ENCODE data around the gene TGFBR3.

Gene TGFBR3

GRCh38 chr1:91900562-91900961, 14.6 kb upstream of the TGFBR3 start:
- POLR2A ChIA-PET, result no interaction called here
- no peaks in the 10 kb centered on the region for H3K4me1 ChIP-seq (ENCODE audit: control insufficient read depth, insufficient read depth, low read length)
- H3K9me3 ChIP-seq (ENCODE audit: control insufficient read depth, insufficient read depth, low read depth, low read length), result no peaks in the 10 kb centered on the region
- no peak overlapping the region for H3K4me3 ChIP-seq (ENCODE audit: low read depth, low read length)
- H3K36me3 ChIP-seq (ENCODE audit: control insufficient read depth in 2 of 2, insufficient read depth in 1 of 2, low read length in 2 of 2), result no peaks in the 10 kb centered on the region
- no peak overlapping the region for H3K27ac ChIP-seq (ENCODE audit: extremely low read depth, low read depth, low read length)
- no peak for TF ChIP-seq KLF10 (tag by site-specific recombination; IDR thresholded peaks at IDR 0.05)
- no peak for TF ChIP-seq PATZ1 (tag by site-specific recombination; IDR thresholded peaks at IDR 0.05)
- no peak for TF ChIP-seq ZNF133 (tag by site-specific recombination; IDR thresholded peaks at IDR 0.05)
- no peak for TF ChIP-seq ZBTB8A (tag by site-specific recombination; IDR thresholded peaks at IDR 0.05)
- 0 out of 2 replicates have a peak, but pooled peaks have one; percentile 21 for TF ChIP-seq GLIS1 (tag by site-specific recombination; IDR thresholded peaks at IDR 0.05)
- TF ChIP-seq MYNN (tag by site-specific recombination; IDR thresholded peaks at IDR 0.05; ENCODE audit: borderline replicate concordance), result no peak
- no peak for TF ChIP-seq CTCF (tag by site-specific recombination; IDR thresholded peaks at IDR 0.05)
- TF ChIP-seq KLF9 (tag by site-specific recombination; IDR thresholded peaks at IDR 0.05; ENCODE audit: low read depth), result no peak
- TF ChIP-seq ZNF214 (tag by site-specific recombination; IDR thresholded peaks at IDR 0.05; ENCODE audit: borderline replicate concordance), result no peak
- TF ChIP-seq ZBTB1 (tag by site-specific recombination; IDR thresholded peaks at IDR 0.05), result no peak
- TF ChIP-seq ZNF223 (tag by site-specific recombination; IDR thresholded peaks at IDR 0.05), result no peak
- TF ChIP-seq ZNF132 (tag by site-specific recombination; IDR thresholded peaks at IDR 0.05; ENCODE audit: borderline replicate concordance), result no peak
- no peak for TF ChIP-seq ZNF555 (tag by site-specific recombination; conservative IDR thresholded peaks at IDR 0.05)
- TF ChIP-seq ZNF660 (tag by site-specific recombination; IDR thresholded peaks at IDR 0.05), result peak; percentile 24; the same call in 1 of the 2 replicates
- TF ChIP-seq ZNF645 (tag by site-specific recombination; IDR thresholded peaks at IDR 0.05), result no peak
- TF ChIP-seq ZNF292 (tag by site-specific recombination; IDR thresholded peaks at IDR 0.05; ENCODE audit: borderline replicate concordance, low read depth), result no peak
- CTCF ChIA-PET, result interaction anchor here (0.6 kb wide), 1 partner anchor 109 kb away, joined by 3 read pairs; no protein-coding TSS in a partner anchor

- Histone ChIP-seq H3K4me3 (ENCODE audit: low read depth, low read length) (no peak overlapping the region), H3K9me3 (ENCODE audit: control insufficient read depth, insufficient read depth, low read depth, low read length) (no peaks in the 10 kb centered on the region), H3K4me1 (ENCODE audit: control insufficient read depth, insufficient read depth, low read length) (no peaks in the 10 kb centered on the region), H3K36me3 (ENCODE audit: control insufficient read depth in 2 of 2, insufficient read depth in 1 of 2, low read length in 2 of 2) (no peaks in the 10 kb centered on the region), H3K27ac (ENCODE audit: extremely low read depth, low read depth, low read length) (no peak overlapping the region)
- TF ChIP-seq ZNF341 (tag by site-specific recombination; IDR thresholded peaks at IDR 0.05; ENCODE audit: low read depth) (no peak), SP3 (tag by site-specific recombination; IDR thresholded peaks at IDR 0.05) (no peak), ZNF311 (tag by site-specific recombination; IDR thresholded peaks at IDR 0.05; ENCODE audit: borderline replicate concordance) (no peak), ZNF473 (tag by site-specific recombination; IDR thresholded peaks at IDR 0.05) (no peak), ZNF19 (tag by site-specific recombination; IDR thresholded peaks at IDR 0.05; ENCODE audit: low read depth) (no peak), HOXA7 (CRISPR knock-in tag; IDR thresholded peaks at IDR 0.05; ENCODE audit: borderline replicate concordance) (no peak), ZNF24 (tag by site-specific recombination; IDR thresholded peaks at IDR 0.05) (no peak), GLIS2 (tag by site-specific recombination; IDR thresholded peaks at IDR 0.05) (no peak)
- POLR2A ChIA-PET, result interaction anchor here (0.7 kb wide), 1 partner anchor 1182 kb away, joined by 3 read pairs; no protein-coding TSS in a partner anchor
- CTCF ChIA-PET, result interaction anchor here (0.7 kb wide), 2 partner anchors 198 to 1410 kb away, joined by 4 read pairs; no protein-coding TSS in a partner anchor
Measured at GRCh38 chr1:91897016-91897415, 11.1 kb upstream of the TGFBR3 start.
